HepG2 (cell line): ENCODE measurements around the gene SLC2A6. TPM values are rescaled to one million over a fixed set of nuclear protein-coding genes. Genes with fewer than 3 reads are reported as not detected.
A peak's percentile ranks its signal among the peaks of the same experiment; 100 is the strongest.

Experiments
- ATF7 ChIP-seq, 2 experiments: fragments of 450-650 bp in 1 of 2; sonication (generic) in 1 of 2; formaldehyde crosslinking in 1 of 2; IDR thresholded peaks; 2 replicates each; pipeline versions ENCODE4 v1.4.0 to v1.6.1; 2016 to 2020; ENCODE audit warnings: antibody characterized with exemption in 1 of 2, mild to moderate bottlenecking in 1 of 2, missing genetic modification reagents in 1 of 2
- ETV5 ChIP-seq: IDR thresholded peaks from 2 replicates; pipeline ENCODE4 v1.6.1; 2018; ENCODE audit warnings: missing biosample characterization, missing genetic modification reagents, inconsistent platforms, borderline replicate concordance
- GATAD2A ChIP-seq: IDR thresholded peaks from 2 replicates; pipeline ENCODE4 v1.6.1; 2016
- SAP130 ChIP-seq: IDR thresholded peaks from 2 replicates; pipeline ENCODE4 v1.6.1; 2016; ENCODE audit warnings: low read depth
- TRIM24 ChIP-seq: sonication (generic); formaldehyde crosslinking; IDR thresholded peaks from 2 replicates; pipeline ENCODE4 v1.8.0; 2022; ENCODE audit warnings: mild to moderate bottlenecking, missing genetic modification reagents
- ZKSCAN8 ChIP-seq: IDR thresholded peaks from 2 replicates; pipeline ENCODE4 v1.6.1; 2016; ENCODE audit warnings: borderline replicate concordance, missing genetic modification reagents, missing compliant biosample characterization
- polyA plus RNA-seq, 8 experiments: library from polyadenylated mRNA; depleted of rRNA in 3 of 8; stranded (reverse) in 7 of 8; unstranded in 1 of 8; fragments of >200 nt; fragmentation: Illumina TruSeq in 4 of 8; extraction: Trizol in 4 of 8; gene quantifications; 2 replicates each; pipeline versions ENCODE4 v1.2.1 to v1.2.3, GENCODE V29; 2011 to 2016; ENCODE audit warnings: low read depth in 4 of 8, missing spikeins in 1 of 8, mixed read lengths in 1 of 8; ENCODE audit not compliant: insufficient read depth in 1 of 8
- total RNA-seq, 5 experiments: library from RNA; depleted of rRNA; stranded (reverse); fragments of >200 nt; fragmentation: Illumina TruSeq; extraction: Trizol; gene quantifications; 2 replicates each; pipeline ENCODE4 v1.2.3, GENCODE V29; 2016; ENCODE audit warnings: low read depth in 1 of 5
- TF ChIP-seq, protein P1 (sequence below), 2 experiments: fragments of 450-650 bp in 1 of 2; sonication (generic) in 1 of 2; formaldehyde crosslinking in 1 of 2; IDR thresholded peaks; 2 replicates each; pipeline versions ENCODE4 v1.6.1 to v1.8.0; 2016 to 2022; ENCODE audit warnings: antibody characterized with exemption in 1 of 2, mild to moderate bottlenecking in 1 of 2, missing genetic modification reagents in 1 of 2
- TF ChIP-seq, protein P2 (sequence below): sonication (generic); formaldehyde crosslinking; IDR thresholded peaks from 2 replicates; pipeline ENCODE4 v1.5.0; 2020; ENCODE audit warnings: missing genetic modification reagents, mild to moderate bottlenecking, borderline replicate concordance
- TF ChIP-seq, protein P3 (sequence below): sonication (generic); formaldehyde crosslinking; conservative IDR thresholded peaks from 2 replicates; pipeline ENCODE4 v1.4.0; 2020; ENCODE audit warnings: mild to moderate bottlenecking, missing genetic modification reagents, moderate library complexity
- TF ChIP-seq, protein P4 (sequence below): sonication (generic); formaldehyde crosslinking; IDR thresholded peaks from 2 replicates; pipeline ENCODE4 v1.9.0; 2021; ENCODE audit warnings: missing genetic modification reagents, borderline replicate concordance

The SLC2A6 gene
- total and polyA plus RNA-seq, 2 of the 13 experiments (the other 11 are each of a cell fraction or from before 2014, with no cell fraction given): 4.1 to 15.0 TPM

DNA sequence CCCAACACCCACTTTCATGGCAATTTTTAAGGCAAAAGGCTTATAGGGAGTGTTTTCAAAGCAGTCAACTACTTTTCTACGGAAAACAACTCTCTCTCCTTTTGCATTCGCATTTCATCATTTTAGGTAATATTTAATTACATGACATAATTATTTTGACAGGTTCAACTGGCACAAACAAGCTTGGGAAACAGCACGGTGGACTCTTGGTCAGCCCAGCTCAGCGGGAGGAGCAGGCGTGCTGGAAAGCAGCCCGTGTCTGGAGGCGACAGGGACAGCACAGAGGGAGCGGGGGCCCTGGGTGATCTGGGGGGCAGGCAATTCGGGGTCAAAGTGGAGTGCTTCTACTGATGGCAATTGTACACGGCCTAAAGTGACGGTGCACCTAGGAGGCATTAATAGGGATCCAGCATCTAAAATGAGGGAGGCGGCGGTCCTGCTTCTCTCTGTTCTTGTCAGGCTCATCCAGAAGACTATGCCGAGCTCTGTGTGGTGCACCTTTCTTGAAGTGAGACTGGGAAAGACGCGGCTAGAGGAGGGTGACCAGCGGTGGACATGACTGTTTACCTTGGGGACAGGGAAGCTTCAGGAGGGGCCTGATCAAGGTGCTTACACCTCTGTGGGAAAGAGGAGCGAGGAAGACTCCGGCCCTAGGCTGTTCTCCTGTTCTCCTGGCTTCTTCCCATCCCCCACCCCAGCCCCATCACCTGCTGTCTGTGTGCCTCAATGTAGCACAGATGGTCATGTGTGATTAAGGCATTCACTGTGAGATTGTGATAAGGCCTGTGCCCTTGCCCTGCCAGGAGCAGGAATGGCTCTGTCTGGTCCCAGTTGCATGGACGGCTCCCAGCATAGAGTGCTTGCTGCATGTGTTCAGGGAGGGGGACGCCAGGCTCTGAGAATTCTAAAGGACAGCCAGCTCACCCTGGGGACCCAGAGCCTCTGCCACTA, 42.5 kb upstream of the SLC2A6 start (continued):
- TF ChIP-seq, protein P1, sequence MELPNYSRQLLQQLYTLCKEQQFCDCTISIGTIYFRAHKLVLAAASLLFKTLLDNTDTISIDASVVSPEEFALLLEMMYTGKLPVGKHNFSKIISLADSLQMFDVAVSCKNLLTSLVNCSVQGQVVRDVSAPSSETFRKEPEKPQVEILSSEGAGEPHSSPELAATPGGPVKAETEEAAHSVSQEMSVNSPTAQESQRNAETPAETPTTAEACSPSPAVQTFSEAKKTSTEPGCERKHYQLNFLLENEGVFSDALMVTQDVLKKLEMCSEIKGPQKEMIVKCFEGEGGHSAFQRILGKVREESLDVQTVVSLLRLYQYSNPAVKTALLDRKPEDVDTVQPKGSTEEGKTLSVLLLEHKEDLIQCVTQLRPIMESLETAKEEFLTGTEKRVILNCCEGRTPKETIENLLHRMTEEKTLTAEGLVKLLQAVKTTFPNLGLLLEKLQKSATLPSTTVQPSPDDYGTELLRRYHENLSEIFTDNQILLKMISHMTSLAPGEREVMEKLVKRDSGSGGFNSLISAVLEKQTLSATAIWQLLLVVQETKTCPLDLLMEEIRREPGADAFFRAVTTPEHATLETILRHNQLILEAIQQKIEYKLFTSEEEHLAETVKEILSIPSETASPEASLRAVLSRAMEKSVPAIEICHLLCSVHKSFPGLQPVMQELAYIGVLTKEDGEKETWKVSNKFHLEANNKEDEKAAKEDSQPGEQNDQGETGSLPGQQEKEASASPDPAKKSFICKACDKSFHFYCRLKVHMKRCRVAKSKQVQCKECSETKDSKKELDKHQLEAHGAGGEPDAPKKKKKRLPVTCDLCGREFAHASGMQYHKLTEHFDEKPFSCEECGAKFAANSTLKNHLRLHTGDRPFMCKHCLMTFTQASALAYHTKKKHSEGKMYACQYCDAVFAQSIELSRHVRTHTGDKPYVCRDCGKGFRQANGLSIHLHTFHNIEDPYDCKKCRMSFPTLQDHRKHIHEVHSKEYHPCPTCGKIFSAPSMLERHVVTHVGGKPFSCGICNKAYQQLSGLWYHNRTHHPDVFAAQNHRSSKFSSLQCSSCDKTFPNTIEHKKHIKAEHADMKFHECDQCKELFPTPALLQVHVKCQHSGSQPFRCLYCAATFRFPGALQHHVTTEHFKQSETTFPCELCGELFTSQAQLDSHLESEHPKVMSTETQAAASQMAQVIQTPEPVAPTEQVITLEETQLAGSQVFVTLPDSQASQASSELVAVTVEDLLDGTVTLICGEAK (IDR thresholded peaks at IDR 0.05): no peak
- TF ChIP-seq, protein P1 (CRISPR knock-in tag; IDR thresholded peaks at IDR 0.05): no peak
- TF ChIP-seq ZKSCAN8: no peak
- TF ChIP-seq TRIM24 (CRISPR knock-in tag): no peak
- TF ChIP-seq, protein P2, sequence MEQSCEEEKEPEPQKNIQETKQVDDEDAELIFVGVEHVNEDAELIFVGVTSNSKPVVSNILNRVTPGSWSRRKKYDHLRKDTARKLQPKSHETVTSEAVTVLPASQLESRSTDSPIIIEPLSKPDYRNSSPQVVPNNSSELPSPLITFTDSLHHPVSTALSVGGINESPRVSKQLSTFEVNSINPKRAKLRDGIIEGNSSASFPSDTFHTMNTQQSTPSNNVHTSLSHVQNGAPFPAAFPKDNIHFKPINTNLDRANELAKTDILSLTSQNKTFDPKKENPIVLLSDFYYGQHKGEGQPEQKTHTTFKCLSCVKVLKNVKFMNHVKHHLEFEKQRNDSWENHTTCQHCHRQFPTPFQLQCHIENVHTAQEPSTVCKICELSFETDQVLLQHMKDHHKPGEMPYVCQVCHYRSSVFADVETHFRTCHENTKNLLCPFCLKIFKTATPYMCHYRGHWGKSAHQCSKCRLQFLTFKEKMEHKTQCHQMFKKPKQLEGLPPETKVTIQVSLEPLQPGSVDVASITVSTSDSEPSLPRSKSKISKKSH (CRISPR knock-in tag): no peak
- TF ChIP-seq, protein P3, sequence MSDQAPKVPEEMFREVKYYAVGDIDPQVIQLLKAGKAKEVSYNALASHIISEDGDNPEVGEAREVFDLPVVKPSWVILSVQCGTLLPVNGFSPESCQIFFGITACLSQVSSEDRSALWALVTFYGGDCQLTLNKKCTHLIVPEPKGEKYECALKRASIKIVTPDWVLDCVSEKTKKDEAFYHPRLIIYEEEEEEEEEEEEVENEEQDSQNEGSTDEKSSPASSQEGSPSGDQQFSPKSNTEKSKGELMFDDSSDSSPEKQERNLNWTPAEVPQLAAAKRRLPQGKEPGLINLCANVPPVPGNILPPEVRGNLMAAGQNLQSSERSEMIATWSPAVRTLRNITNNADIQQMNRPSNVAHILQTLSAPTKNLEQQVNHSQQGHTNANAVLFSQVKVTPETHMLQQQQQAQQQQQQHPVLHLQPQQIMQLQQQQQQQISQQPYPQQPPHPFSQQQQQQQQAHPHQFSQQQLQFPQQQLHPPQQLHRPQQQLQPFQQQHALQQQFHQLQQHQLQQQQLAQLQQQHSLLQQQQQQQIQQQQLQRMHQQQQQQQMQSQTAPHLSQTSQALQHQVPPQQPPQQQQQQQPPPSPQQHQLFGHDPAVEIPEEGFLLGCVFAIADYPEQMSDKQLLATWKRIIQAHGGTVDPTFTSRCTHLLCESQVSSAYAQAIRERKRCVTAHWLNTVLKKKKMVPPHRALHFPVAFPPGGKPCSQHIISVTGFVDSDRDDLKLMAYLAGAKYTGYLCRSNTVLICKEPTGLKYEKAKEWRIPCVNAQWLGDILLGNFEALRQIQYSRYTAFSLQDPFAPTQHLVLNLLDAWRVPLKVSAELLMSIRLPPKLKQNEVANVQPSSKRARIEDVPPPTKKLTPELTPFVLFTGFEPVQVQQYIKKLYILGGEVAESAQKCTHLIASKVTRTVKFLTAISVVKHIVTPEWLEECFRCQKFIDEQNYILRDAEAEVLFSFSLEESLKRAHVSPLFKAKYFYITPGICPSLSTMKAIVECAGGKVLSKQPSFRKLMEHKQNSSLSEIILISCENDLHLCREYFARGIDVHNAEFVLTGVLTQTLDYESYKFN: peak; percentile 20; the same call in 1 of the 2 replicates
- TF ChIP-seq GATAD2A: 0 out of 2 replicates have a peak, but pooled peaks have one; percentile 11
- 0 out of 2 replicates have a peak, but pooled peaks have one; percentile 48 for TF ChIP-seq ATF7 (IDR thresholded peaks at IDR 0.05)
- no peak for TF ChIP-seq ATF7 (CRISPR knock-in tag; IDR thresholded peaks at IDR 0.05)
- TF ChIP-seq SAP130 (CRISPR knock-in tag): 0 out of 2 replicates have a peak, but pooled peaks have one; percentile 12
- TF ChIP-seq, protein P4, sequence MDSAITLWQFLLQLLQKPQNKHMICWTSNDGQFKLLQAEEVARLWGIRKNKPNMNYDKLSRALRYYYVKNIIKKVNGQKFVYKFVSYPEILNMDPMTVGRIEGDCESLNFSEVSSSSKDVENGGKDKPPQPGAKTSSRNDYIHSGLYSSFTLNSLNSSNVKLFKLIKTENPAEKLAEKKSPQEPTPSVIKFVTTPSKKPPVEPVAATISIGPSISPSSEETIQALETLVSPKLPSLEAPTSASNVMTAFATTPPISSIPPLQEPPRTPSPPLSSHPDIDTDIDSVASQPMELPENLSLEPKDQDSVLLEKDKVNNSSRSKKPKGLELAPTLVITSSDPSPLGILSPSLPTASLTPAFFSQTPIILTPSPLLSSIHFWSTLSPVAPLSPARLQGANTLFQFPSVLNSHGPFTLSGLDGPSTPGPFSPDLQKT (CRISPR knock-in tag): no peak
- no peak for TF ChIP-seq ETV5 (CRISPR knock-in tag)
